HL-60 (cell line): Measurements from ENCODE around the gene CCDC121.

ENCODE experiments used
- DNase-seq, 2 experiments: peaks; one replicate each; pipeline ENCODE4 v3.0.0-alpha.2; 2010 to 2020; ENCODE audit warnings: low read depth in 1 of 2, low spot score in 1 of 2
- H3K27ac ChIP-seq: fragments of 250-450 bp; sonication (Bioruptor Pico); replicated peaks from 2 replicates; pipeline ENCODE4 v1.5.1; 2020; ENCODE audit warnings: mild to moderate bottlenecking, moderate library complexity
- H3K27me3 ChIP-seq: fragments of 250-450 bp; sonication (Bioruptor Pico); 2 replicates; pipeline ENCODE4 v1.5.1; 2021; ENCODE audit warnings: mild to moderate bottlenecking, moderate library complexity; ENCODE audit not compliant: insufficient read depth, poor library complexity, severe bottlenecking
- H3K4me3 ChIP-seq: replicated peaks from 2 replicates; pipeline ENCODE4 v1.5.1; 2011; ENCODE audit warnings: mild to moderate bottlenecking, control low read depth, low read length; ENCODE audit not compliant: insufficient read depth
- GABPA ChIP-seq: IDR thresholded peaks from 2 replicates; pipeline ENCODE4 v1.6.1; 2012; ENCODE audit warnings: low read depth
- POLR2AphosphoS5 ChIP-seq: IDR thresholded peaks from 2 replicates; pipeline ENCODE4 v1.6.1; 2012; ENCODE audit warnings: low read depth
- SPI1 ChIP-seq: IDR thresholded peaks from 2 replicates; pipeline ENCODE4 v1.6.1; 2012; ENCODE audit warnings: low read depth, mild to moderate bottlenecking, borderline replicate concordance
- TF ChIP-seq, protein P1 (sequence below): IDR thresholded peaks from 2 replicates; pipeline ENCODE4 v1.6.1; 2012; ENCODE audit warnings: low read depth; ENCODE audit not compliant: insufficient replicate concordance
- TF ChIP-seq, protein P2 (sequence below): IDR thresholded peaks from one replicate; pipeline ENCODE4 v1.5.1; 2011; ENCODE audit warnings: low read length, control low read depth, inconsistent platforms; ENCODE audit not compliant: insufficient read depth

Gene CCDC121

DNA sequence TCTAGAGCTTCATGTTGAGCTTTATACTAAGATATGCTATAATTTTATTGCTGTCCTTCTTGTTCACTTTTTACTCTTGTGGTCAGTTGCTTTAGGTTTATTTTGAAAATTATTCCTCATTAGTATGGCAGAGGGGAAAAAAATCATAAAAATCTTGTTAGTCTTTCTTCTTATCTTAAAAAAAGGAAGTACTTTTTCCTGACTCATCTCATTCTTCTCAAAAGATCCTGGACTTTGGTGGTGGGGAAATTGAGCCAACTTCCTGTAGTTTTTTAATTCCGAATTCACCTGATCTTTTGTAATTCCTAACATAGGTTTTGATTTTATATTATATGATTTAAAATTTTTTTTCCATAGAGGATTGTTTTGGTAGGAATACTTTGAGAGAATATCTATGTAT, 38.6 kb upstream of the CCDC121 start:
- TF ChIP-seq, protein P1, sequence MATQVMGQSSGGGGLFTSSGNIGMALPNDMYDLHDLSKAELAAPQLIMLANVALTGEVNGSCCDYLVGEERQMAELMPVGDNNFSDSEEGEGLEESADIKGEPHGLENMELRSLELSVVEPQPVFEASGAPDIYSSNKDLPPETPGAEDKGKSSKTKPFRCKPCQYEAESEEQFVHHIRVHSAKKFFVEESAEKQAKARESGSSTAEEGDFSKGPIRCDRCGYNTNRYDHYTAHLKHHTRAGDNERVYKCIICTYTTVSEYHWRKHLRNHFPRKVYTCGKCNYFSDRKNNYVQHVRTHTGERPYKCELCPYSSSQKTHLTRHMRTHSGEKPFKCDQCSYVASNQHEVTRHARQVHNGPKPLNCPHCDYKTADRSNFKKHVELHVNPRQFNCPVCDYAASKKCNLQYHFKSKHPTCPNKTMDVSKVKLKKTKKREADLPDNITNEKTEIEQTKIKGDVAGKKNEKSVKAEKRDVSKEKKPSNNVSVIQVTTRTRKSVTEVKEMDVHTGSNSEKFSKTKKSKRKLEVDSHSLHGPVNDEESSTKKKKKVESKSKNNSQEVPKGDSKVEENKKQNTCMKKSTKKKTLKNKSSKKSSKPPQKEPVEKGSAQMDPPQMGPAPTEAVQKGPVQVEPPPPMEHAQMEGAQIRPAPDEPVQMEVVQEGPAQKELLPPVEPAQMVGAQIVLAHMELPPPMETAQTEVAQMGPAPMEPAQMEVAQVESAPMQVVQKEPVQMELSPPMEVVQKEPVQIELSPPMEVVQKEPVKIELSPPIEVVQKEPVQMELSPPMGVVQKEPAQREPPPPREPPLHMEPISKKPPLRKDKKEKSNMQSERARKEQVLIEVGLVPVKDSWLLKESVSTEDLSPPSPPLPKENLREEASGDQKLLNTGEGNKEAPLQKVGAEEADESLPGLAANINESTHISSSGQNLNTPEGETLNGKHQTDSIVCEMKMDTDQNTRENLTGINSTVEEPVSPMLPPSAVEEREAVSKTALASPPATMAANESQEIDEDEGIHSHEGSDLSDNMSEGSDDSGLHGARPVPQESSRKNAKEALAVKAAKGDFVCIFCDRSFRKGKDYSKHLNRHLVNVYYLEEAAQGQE = no peak
- TF ChIP-seq SPI1 = peak; percentile 10; the same call in 1 of the 2 replicates
- H3K27ac ChIP-seq = peak overlapping the region; percentile 39
- no peak overlapping the region for H3K4me3 ChIP-seq
- no peak for DNase-seq
- H3K27me3 ChIP-seq = no peaks in the 10 kb centered on the region

GRCh38 chr2:27664622-27665363, 36.0 kb upstream of the CCDC121 start:
- TF ChIP-seq GABPA (no peak), SPI1 (no peak), POLR2AphosphoS5 (no peak)
- TF ChIP-seq, protein P2, sequence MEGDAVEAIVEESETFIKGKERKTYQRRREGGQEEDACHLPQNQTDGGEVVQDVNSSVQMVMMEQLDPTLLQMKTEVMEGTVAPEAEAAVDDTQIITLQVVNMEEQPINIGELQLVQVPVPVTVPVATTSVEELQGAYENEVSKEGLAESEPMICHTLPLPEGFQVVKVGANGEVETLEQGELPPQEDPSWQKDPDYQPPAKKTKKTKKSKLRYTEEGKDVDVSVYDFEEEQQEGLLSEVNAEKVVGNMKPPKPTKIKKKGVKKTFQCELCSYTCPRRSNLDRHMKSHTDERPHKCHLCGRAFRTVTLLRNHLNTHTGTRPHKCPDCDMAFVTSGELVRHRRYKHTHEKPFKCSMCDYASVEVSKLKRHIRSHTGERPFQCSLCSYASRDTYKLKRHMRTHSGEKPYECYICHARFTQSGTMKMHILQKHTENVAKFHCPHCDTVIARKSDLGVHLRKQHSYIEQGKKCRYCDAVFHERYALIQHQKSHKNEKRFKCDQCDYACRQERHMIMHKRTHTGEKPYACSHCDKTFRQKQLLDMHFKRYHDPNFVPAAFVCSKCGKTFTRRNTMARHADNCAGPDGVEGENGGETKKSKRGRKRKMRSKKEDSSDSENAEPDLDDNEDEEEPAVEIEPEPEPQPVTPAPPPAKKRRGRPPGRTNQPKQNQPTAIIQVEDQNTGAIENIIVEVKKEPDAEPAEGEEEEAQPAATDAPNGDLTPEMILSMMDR = no peak
- TF ChIP-seq, protein P1 = no peak
- peak in 1 of 2 experiments; percentile 42 for DNase-seq
- peak overlapping the region; percentile 94 for H3K4me3 ChIP-seq
- H3K27ac ChIP-seq = peak overlapping the region; percentile 93
- no peaks in the 10 kb centered on the region for H3K27me3 ChIP-seq

DNA sequence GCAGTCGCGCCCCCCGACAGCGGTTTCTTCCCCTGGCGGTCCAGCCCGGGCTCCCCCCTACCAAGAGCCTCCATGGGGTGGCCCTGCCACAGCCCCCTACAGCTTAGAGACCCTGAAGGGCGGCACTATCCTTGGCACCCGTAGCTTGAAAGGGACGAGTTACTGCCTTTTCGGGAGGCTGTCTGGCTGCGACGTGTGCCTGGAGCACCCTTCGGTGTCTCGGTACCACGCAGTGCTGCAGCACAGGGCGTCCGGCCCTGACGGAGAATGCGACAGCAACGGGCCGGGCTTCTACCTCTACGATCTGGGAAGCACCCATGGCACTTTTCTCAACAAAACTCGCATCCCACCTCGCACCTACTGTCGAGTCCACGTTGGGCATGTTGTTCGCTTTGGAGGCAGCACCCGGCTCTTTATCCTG, 35.4 kb upstream of the CCDC121 start:
- no peaks in the 10 kb centered on the region for H3K27me3 ChIP-seq
- TF ChIP-seq SPI1 = no peak
- TF ChIP-seq, protein P1 = no peak
- TF ChIP-seq GABPA = no peak
- TF ChIP-seq, protein P2 = no peak
- no peak for TF ChIP-seq POLR2AphosphoS5
- no peak for DNase-seq
- H3K4me3 ChIP-seq = peak overlapping the region; percentile 94
- H3K27ac ChIP-seq = peak overlapping the region; percentile 93
